ENCODE measurements around the gene NT5DC1.

NT5DC1 gene

DNA sequence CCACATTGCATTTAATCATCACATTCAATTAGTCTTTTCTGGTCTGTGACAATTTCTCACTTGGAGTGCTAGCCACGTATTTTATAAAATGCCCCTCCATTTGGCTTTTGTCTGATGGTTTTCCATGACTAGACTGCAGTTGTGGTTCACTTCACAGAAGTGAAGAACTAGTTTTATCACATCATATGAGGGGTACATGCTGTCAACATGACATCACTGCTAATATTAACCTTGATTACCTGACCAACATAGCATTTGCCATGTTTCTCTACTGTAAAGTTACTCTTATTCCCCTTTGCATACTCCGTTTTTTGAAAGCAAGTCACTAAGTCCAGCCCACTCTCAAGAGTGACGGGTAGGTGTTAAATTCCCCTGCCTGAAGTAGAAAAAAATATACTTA is 73.3 kb downstream of the NT5DC1 start:
- no peak overlapping the region for H3K27ac ChIP-seq
- TF ChIP-seq, protein P1, sequence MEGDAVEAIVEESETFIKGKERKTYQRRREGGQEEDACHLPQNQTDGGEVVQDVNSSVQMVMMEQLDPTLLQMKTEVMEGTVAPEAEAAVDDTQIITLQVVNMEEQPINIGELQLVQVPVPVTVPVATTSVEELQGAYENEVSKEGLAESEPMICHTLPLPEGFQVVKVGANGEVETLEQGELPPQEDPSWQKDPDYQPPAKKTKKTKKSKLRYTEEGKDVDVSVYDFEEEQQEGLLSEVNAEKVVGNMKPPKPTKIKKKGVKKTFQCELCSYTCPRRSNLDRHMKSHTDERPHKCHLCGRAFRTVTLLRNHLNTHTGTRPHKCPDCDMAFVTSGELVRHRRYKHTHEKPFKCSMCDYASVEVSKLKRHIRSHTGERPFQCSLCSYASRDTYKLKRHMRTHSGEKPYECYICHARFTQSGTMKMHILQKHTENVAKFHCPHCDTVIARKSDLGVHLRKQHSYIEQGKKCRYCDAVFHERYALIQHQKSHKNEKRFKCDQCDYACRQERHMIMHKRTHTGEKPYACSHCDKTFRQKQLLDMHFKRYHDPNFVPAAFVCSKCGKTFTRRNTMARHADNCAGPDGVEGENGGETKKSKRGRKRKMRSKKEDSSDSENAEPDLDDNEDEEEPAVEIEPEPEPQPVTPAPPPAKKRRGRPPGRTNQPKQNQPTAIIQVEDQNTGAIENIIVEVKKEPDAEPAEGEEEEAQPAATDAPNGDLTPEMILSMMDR (conservative IDR thresholded peaks at IDR 0.05): no peak
- TF ChIP-seq ZFX (IDR thresholded peaks at IDR 0.05): no peak

DNA sequence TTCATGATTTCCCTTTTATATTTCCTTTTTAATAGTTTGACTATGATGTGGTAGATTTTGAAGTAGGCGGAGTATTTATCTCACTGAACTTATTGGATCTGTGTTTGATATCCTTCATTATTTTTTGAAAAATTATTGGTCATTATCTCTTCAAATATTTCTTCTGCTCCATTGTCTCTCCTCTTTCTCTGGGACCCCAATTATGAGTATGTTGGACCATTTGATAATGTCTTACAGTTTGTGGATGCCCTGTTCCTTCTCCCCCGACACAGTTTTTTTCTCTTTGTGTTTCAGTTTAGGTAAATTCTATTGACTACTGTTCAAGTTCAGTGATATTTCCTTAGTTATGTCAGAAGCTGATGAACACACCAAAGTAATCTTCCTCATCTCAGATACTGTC is 74.7 kb downstream of the NT5DC1 start:
- H3K27ac ChIP-seq: no peak overlapping the region
- TF ChIP-seq, protein P1 (conservative IDR thresholded peaks at IDR 0.05): no peak
- TF ChIP-seq ZFX (IDR thresholded peaks at IDR 0.05): no peak

DNA sequence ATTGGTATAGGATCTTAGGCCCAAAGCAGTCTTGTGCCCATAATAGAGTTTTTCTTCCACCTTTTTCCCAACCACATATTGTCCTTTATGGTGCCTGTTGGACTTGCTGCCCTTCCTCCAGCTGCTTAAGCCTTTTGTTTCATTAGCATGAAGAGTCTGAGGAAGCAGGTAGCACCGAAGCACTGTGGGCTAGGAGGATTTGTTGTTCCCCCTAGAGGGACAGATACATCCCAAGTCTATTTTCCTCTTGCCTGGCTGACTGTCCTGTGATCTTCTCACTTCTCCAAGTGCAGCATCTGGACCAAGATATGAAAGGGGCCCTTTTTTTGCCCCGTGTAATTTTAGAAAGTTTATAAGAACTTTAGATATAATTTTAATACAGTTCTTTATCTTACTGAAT is 75.9 kb downstream of the NT5DC1 start:
- no peak for TF ChIP-seq ZFX (IDR thresholded peaks at IDR 0.05)
- TF ChIP-seq, protein P1 (conservative IDR thresholded peaks at IDR 0.05): no peak
- no peak overlapping the region for H3K27ac ChIP-seq

DNA sequence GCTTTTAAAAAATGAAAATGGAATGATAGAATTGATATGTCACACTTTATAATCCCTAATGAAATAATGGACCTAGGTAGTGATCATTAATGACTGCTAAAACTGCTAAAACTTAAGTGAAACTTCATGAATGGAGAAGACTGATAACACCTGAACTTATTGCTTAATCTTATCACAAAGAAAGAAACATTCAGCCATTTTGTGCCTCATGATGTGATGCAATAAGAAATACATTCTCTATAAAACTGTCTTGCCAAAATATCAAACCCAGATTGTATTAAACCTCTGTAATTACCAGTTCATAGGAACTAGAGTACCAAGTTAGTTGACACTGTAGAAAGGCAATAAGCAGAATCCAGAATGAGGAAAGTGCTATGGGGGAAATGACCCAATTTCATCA is 79.7 kb downstream of the NT5DC1 start:
- H3K27ac ChIP-seq: no peak overlapping the region
- TF ChIP-seq, protein P1 (conservative IDR thresholded peaks at IDR 0.05): no peak
- no peak for TF ChIP-seq ZFX (IDR thresholded peaks at IDR 0.05)

DNA sequence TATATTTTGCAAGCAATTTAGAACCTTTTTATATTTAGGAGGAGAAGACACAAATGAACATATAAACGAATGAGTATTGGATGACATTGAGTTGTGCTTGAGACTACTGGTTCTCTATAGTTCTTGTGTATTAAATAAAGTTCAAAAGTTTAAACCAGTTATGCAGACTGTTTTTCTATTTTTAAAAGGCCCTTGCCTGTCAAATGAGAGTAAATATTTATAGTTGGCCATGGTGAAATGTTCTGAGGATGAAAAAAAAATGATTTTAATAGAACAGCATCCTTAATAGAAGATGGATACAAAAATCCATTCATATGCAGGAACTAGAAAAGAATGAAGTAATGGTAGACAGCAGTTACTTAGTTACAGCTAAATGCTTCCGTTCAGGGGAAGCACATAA is 88.8 kb downstream of the NT5DC1 start:
- H3K27ac ChIP-seq: no peak overlapping the region
- no peak for TF ChIP-seq ZFX (IDR thresholded peaks at IDR 0.05)
- TF ChIP-seq, protein P1 (conservative IDR thresholded peaks at IDR 0.05): no peak

DNA sequence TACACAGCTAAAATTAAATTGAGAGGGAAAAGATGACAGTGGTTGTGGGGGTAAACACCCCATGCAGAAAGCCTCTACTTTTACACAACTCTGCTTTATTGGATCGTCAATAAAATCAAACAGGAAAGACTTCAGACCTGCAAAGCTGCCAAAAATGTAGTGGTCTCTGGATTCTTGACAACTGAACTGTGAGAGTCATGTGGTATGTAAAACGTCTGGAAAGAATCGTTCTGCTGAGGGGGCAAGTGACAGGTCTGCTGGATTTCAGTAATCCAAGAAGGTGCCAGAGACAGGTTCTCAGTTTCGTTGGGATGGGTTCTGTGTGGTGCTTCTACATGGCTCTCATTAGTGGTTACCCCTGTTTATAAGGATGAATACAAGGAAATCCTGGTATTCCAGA is 89.9 kb downstream of the NT5DC1 start:
- no peak overlapping the region for H3K27ac ChIP-seq
- TF ChIP-seq, protein P1 (conservative IDR thresholded peaks at IDR 0.05): no peak
- no peak for TF ChIP-seq ZFX (IDR thresholded peaks at IDR 0.05)

DNA sequence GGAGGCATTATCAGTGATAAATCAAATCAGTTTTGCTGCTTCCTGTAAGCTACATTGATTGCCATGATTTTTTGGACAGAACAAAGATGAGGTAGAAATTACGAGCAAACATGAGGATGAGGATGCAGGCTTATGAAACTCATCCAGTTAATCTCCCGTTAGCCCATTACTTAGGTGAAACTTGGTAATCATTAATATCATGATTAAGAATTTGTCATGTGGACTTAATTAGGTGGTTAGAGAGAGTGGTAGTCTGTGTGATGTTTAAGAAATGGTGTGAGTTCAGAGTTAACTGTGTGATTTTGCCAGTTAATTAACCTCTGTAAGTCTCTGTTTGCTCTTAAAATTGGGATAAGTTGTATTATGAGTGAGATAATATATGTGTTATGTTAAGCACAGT is 91.2 kb downstream of the NT5DC1 start:
- no peak overlapping the region for H3K27ac ChIP-seq
- TF ChIP-seq, protein P1 (conservative IDR thresholded peaks at IDR 0.05): no peak
- no peak for TF ChIP-seq ZFX (IDR thresholded peaks at IDR 0.05)
